Measurements from ENCODE around the gene DPY19L1.

DPY19L1 gene

GRCh38 chr7:35019801-35020200 lies 17.5 kb downstream of the DPY19L1 start:
- Histone ChIP-seq H3K18ac (ENCODE audit: low read depth in 1 of 2, low read length in 2 of 2) (no peak overlapping the region), H4K8ac (ENCODE audit: low read length) (no peak overlapping the region), H4K91ac (ENCODE audit: low read length) (no peak overlapping the region), H2BK120ac (ENCODE audit: low read depth, low read length) (no peak overlapping the region), H3K4me2 (ENCODE audit: low read length, poor library complexity, severe bottlenecking) (no peak overlapping the region), H2BK12ac (ENCODE audit: low read length in 2 of 2) (no peak overlapping the region), H3K9ac (ENCODE audit: low read length) (no peak overlapping the region), H3K27me3 (ENCODE audit: control insufficient read depth in 1 of 2, insufficient read depth in 1 of 2, low read length in 2 of 2) (no peaks in the 10 kb centered on the region), H3K79me1 (replicated peaks; ENCODE audit: low read length, poor library complexity, severe bottlenecking) (peaks cover 12% of the 10 kb centered on the region), H2BK15ac (ENCODE audit: low read depth, poor library complexity, severe bottlenecking) (no peak overlapping the region), H3K9me3 (ENCODE audit: control insufficient read depth, low read length) (no peaks in the 10 kb centered on the region), H3K4ac (ENCODE audit: low read depth in 1 of 2, low read length in 2 of 2) (no peak overlapping the region), H2BK5ac (ENCODE audit: low read depth, low read length, poor library complexity, severe bottlenecking) (no peak overlapping the region), H3K14ac (ENCODE audit: low read length in 2 of 2) (no peak overlapping the region), H3K27ac (ENCODE audit: low read length, poor library complexity, severe bottlenecking) (no peak overlapping the region), H3K4me3 (ENCODE audit: insufficient read depth in 1 of 2, low read depth in 1 of 2, low read length in 2 of 2) (no peak overlapping the region), H2AK5ac (ENCODE audit: low read length, severe bottlenecking) (no peak overlapping the region), H3K4me1 (ENCODE audit: control insufficient read depth, insufficient read depth, low read depth, low read length) (peaks cover 3% of the 10 kb centered on the region), H3K36me3 (ENCODE audit: control insufficient read depth in 1 of 2, insufficient read depth in 2 of 2, low read depth in 1 of 2, low read length in 2 of 2) (peaks cover 0 to 12% of the 10 kb centered on the region in 2 experiments), H3K23ac (ENCODE audit: low read length in 2 of 2) (peak overlapping the region in 1 of 2 experiments; percentile 83), H2AFZ (ENCODE audit: low read depth, low read length) (no peak overlapping the region)
- DNase-seq: no peak
- WGBS: 68% methylated on average over 3 of the region's 3 CpGs

GRCh38 chr7:35019179-35019729 lies 18.0 kb downstream of the DPY19L1 start:
- H3K4me1 ChIP-seq (ENCODE audit: control insufficient read depth, insufficient read depth, low read depth, low read length): peaks cover 3% of the 10 kb centered on the region
- H3K18ac ChIP-seq (ENCODE audit: low read depth in 1 of 2, low read length in 2 of 2): no peak overlapping the region

GRCh38 chr7:35015346-35015859 lies 21.9 kb downstream of the DPY19L1 start:
- no peak overlapping the region for H3K4me2 ChIP-seq (ENCODE audit: low read length, poor library complexity, severe bottlenecking)
- no peak overlapping the region for H2AK5ac ChIP-seq (ENCODE audit: low read length, severe bottlenecking)
- no peak overlapping the region for H4K91ac ChIP-seq (ENCODE audit: low read length)
- peaks cover 11% of the 10 kb centered on the region for H3K79me1 ChIP-seq (replicated peaks; ENCODE audit: low read length, poor library complexity, severe bottlenecking)
- no peak overlapping the region for H2BK15ac ChIP-seq (ENCODE audit: low read depth, poor library complexity, severe bottlenecking)
- no peaks in the 10 kb centered on the region for H3K27me3 ChIP-seq (ENCODE audit: control insufficient read depth in 1 of 2, insufficient read depth in 1 of 2, low read length in 2 of 2)
- no peak overlapping the region for H3K14ac ChIP-seq (ENCODE audit: low read length in 2 of 2)
- DNase-seq: peak; percentile 57
- no peak overlapping the region for H3K4me3 ChIP-seq (ENCODE audit: insufficient read depth in 1 of 2, low read depth in 1 of 2, low read length in 2 of 2)
- no peak overlapping the region for H2AFZ ChIP-seq (ENCODE audit: low read depth, low read length)
- no peak overlapping the region for H2BK5ac ChIP-seq (ENCODE audit: low read depth, low read length, poor library complexity, severe bottlenecking)
- no peak overlapping the region for H3K4ac ChIP-seq (ENCODE audit: low read depth in 1 of 2, low read length in 2 of 2)
- peaks cover 9 to 43% of the 10 kb centered on the region in 2 experiments for H3K36me3 ChIP-seq (ENCODE audit: control insufficient read depth in 1 of 2, insufficient read depth in 2 of 2, low read depth in 1 of 2, low read length in 2 of 2)
- H3K18ac ChIP-seq (ENCODE audit: low read depth in 1 of 2, low read length in 2 of 2): no peak overlapping the region
- 100% methylated on average over 1 of the region's 1 CpG for WGBS
- H2BK120ac ChIP-seq (ENCODE audit: low read depth, low read length): no peak overlapping the region
- H4K8ac ChIP-seq (ENCODE audit: low read length): no peak overlapping the region
- H3K27ac ChIP-seq (ENCODE audit: low read length, poor library complexity, severe bottlenecking): no peak overlapping the region
- H2BK12ac ChIP-seq (ENCODE audit: low read length in 2 of 2): no peak overlapping the region
- H3K23ac ChIP-seq (ENCODE audit: low read length in 2 of 2): no peak overlapping the region
- no peak overlapping the region for H3K9ac ChIP-seq (ENCODE audit: low read length)
- peaks cover 1% of the 10 kb centered on the region for H3K4me1 ChIP-seq (ENCODE audit: control insufficient read depth, insufficient read depth, low read depth, low read length)
- no peaks in the 10 kb centered on the region for H3K9me3 ChIP-seq (ENCODE audit: control insufficient read depth, low read length)

More at GRCh38 chr7:35019179-35019729, 18.0 kb downstream of the DPY19L1 start:
- H3K4ac ChIP-seq (ENCODE audit: low read depth in 1 of 2, low read length in 2 of 2): no peak overlapping the region
- H2BK5ac ChIP-seq (ENCODE audit: low read depth, low read length, poor library complexity, severe bottlenecking): no peak overlapping the region
- no peak overlapping the region for H3K4me2 ChIP-seq (ENCODE audit: low read length, poor library complexity, severe bottlenecking)
- no peak overlapping the region for H3K4me3 ChIP-seq (ENCODE audit: insufficient read depth in 1 of 2, low read depth in 1 of 2, low read length in 2 of 2)
- no peak overlapping the region for H3K14ac ChIP-seq (ENCODE audit: low read length in 2 of 2)
- no peak overlapping the region for H3K27ac ChIP-seq (ENCODE audit: low read length, poor library complexity, severe bottlenecking)
- H3K23ac ChIP-seq (ENCODE audit: low read length in 2 of 2): no peak overlapping the region
- DNase-seq: no peak
- H3K79me1 ChIP-seq (replicated peaks; ENCODE audit: low read length, poor library complexity, severe bottlenecking): peaks cover 13% of the 10 kb centered on the region
- no peak overlapping the region for H4K91ac ChIP-seq (ENCODE audit: low read length)
- peaks cover 0 to 16% of the 10 kb centered on the region in 2 experiments for H3K36me3 ChIP-seq (ENCODE audit: control insufficient read depth in 1 of 2, insufficient read depth in 2 of 2, low read depth in 1 of 2, low read length in 2 of 2)
- H2BK12ac ChIP-seq (ENCODE audit: low read length in 2 of 2): no peak overlapping the region
- no peak overlapping the region for H2AFZ ChIP-seq (ENCODE audit: low read depth, low read length)
- no peak overlapping the region for H2BK15ac ChIP-seq (ENCODE audit: low read depth, poor library complexity, severe bottlenecking)
- H2AK5ac ChIP-seq (ENCODE audit: low read length, severe bottlenecking): no peak overlapping the region
- 75% methylated on average over 1 of the region's 2 CpGs for WGBS
- no peak overlapping the region for H2BK120ac ChIP-seq (ENCODE audit: low read depth, low read length)
- no peaks in the 10 kb centered on the region for H3K9me3 ChIP-seq (ENCODE audit: control insufficient read depth, low read length)
- H3K9ac ChIP-seq (ENCODE audit: low read length): no peak overlapping the region
- no peak overlapping the region for H4K8ac ChIP-seq (ENCODE audit: low read length)
- no peaks in the 10 kb centered on the region for H3K27me3 ChIP-seq (ENCODE audit: control insufficient read depth in 1 of 2, insufficient read depth in 1 of 2, low read length in 2 of 2)

- no peak overlapping the region for H3K4me2 ChIP-seq (ENCODE audit: low read length, poor library complexity, severe bottlenecking)
- no peak overlapping the region for H2BK15ac ChIP-seq (ENCODE audit: low read depth, poor library complexity, severe bottlenecking)
- no peaks in the 10 kb centered on the region for H3K27me3 ChIP-seq (ENCODE audit: control insufficient read depth in 1 of 2, insufficient read depth in 1 of 2, low read length in 2 of 2)
- H2AFZ ChIP-seq (ENCODE audit: low read depth, low read length): no peak overlapping the region
- no peak overlapping the region for H4K91ac ChIP-seq (ENCODE audit: low read length)
- H2BK12ac ChIP-seq (ENCODE audit: low read length in 2 of 2): peak overlapping the region in 1 of 2 experiments; percentile 39
- no peak overlapping the region for H2BK5ac ChIP-seq (ENCODE audit: low read depth, low read length, poor library complexity, severe bottlenecking)
- H3K18ac ChIP-seq (ENCODE audit: low read depth in 1 of 2, low read length in 2 of 2): no peak overlapping the region
- no peaks in the 10 kb centered on the region for H3K9me3 ChIP-seq (ENCODE audit: control insufficient read depth, low read length)
- no peak overlapping the region for H3K14ac ChIP-seq (ENCODE audit: low read length in 2 of 2)
- H3K79me1 ChIP-seq (replicated peaks; ENCODE audit: low read length, poor library complexity, severe bottlenecking): peaks cover 11% of the 10 kb centered on the region
- H3K9ac ChIP-seq (ENCODE audit: low read length): no peak overlapping the region
- no peak for DNase-seq
- no peak overlapping the region for H3K27ac ChIP-seq (ENCODE audit: low read length, poor library complexity, severe bottlenecking)
- peaks cover 1% of the 10 kb centered on the region for H3K4me1 ChIP-seq (ENCODE audit: control insufficient read depth, insufficient read depth, low read depth, low read length)
- H2AK5ac ChIP-seq (ENCODE audit: low read length, severe bottlenecking): no peak overlapping the region
- H3K4ac ChIP-seq (ENCODE audit: low read depth in 1 of 2, low read length in 2 of 2): no peak overlapping the region
- H2BK120ac ChIP-seq (ENCODE audit: low read depth, low read length): no peak overlapping the region
- peaks cover 9 to 43% of the 10 kb centered on the region in 2 experiments for H3K36me3 ChIP-seq (ENCODE audit: control insufficient read depth in 1 of 2, insufficient read depth in 2 of 2, low read depth in 1 of 2, low read length in 2 of 2)
- no peak overlapping the region for H3K4me3 ChIP-seq (ENCODE audit: insufficient read depth in 1 of 2, low read depth in 1 of 2, low read length in 2 of 2)
- WGBS: 90% methylated on average over 1 of the region's 3 CpGs
- H3K23ac ChIP-seq (ENCODE audit: low read length in 2 of 2): no peak overlapping the region
- H4K8ac ChIP-seq (ENCODE audit: low read length): no peak overlapping the region
These were observed 25.1 kb downstream of the DPY19L1 start for GRCh38 chr7:35012160-35012559.

Data from mesenchymal stem cell (in vitro differentiated cells and primary cell).